Measurements from ENCODE around the gene PPP3CA. TPM values are rescaled to one million over a fixed set of nuclear protein-coding genes. Genes with fewer than 3 reads are reported as not detected.

Gene PPP3CA
- total RNA-seq, 1 experiment from 2014 or later: 15.5 TPM

- no peak for TF ChIP-seq CTCF (conservative IDR thresholded peaks at IDR 0.05; ENCODE audit: low read depth, low read length)
- no peak for TF ChIP-seq EZH2phosphoT487 (IDR thresholded peaks at IDR 0.05; ENCODE audit: borderline replicate concordance, low read length)
- intact Hi-C loops (cut with micrococcal nuclease): no loop called here
- H3K4me3 ChIP-seq (ENCODE audit: low read length): no peak overlapping the region
- BruUV-seq (replicated peaks): no TSS peak
- H3K79me2 ChIP-seq (ENCODE audit: low read length): peaks cover 70% of the 10 kb centered on the region
- H3K4me1 ChIP-seq (ENCODE audit: insufficient read depth, low read length): peaks cover 12% of the 10 kb centered on the region
- H2AFZ ChIP-seq (ENCODE audit: low read length): no peak overlapping the region
- no peak overlapping the region for H3K27ac ChIP-seq (ENCODE audit: low read length)
- DNase-seq (no peak), ATAC-seq (no peak)
- H3K36me3 ChIP-seq (ENCODE audit: low read depth, low read length): no peaks in the 10 kb centered on the region
- H3K9me3 ChIP-seq (ENCODE audit: low read length): no peaks in the 10 kb centered on the region
- no peaks in the 10 kb centered on the region for H3F3A ChIP-seq (ENCODE audit: low read length, unreplicated experiment)
- H3K4me2 ChIP-seq (ENCODE audit: low read length): no peak overlapping the region
- no peak overlapping the region for H3K9ac ChIP-seq (ENCODE audit: low read length)
- POLR2A ChIA-PET (ENCODE audit: unreplicated experiment): interaction anchor here (0.5 to 0.6 kb wide), 2 partner anchors 19 to 1420 kb away, joined by 3 to 6 read pairs; no protein-coding TSS in a partner anchor
- peaks cover 4% of the 10 kb centered on the region; the same call in 1 of the 2 replicates for H4K20me1 ChIP-seq (ENCODE audit: low read length)
- H3K9me2 ChIP-seq (replicated peaks; ENCODE audit: low read length): no peaks in the 10 kb centered on the region
- no peaks in the 10 kb centered on the region for H3K27me3 ChIP-seq (ENCODE audit: low read length)
- CTCF ChIA-PET: no interaction called here
Measured at GRCh38 chr4:101329592-101329991, 17.7 kb downstream of the PPP3CA start.

GRCh38 chr4:101328063-101328602, 19.2 kb downstream of the PPP3CA start:
- Histone ChIP-seq H3K36me3 (ENCODE audit: low read depth, low read length) (no peaks in the 10 kb centered on the region), H2AFZ (ENCODE audit: low read length) (no peak overlapping the region), H3K27me3 (ENCODE audit: low read length) (no peaks in the 10 kb centered on the region), H3K9me3 (ENCODE audit: low read length) (no peaks in the 10 kb centered on the region), H4K20me1 (ENCODE audit: low read length) (peaks cover 4% of the 10 kb centered on the region; the same call in 1 of the 2 replicates), H3K27ac (ENCODE audit: low read length) (no peak overlapping the region), H3K4me3 (ENCODE audit: low read length) (no peak overlapping the region), H3K79me2 (ENCODE audit: low read length) (peaks cover 57% of the 10 kb centered on the region), H3F3A (ENCODE audit: low read length, unreplicated experiment) (no peaks in the 10 kb centered on the region), H3K4me1 (ENCODE audit: insufficient read depth, low read length) (peaks cover 12% of the 10 kb centered on the region), H3K9ac (ENCODE audit: low read length) (no peak overlapping the region), H3K4me2 (ENCODE audit: low read length) (no peak overlapping the region), H3K9me2 (replicated peaks; ENCODE audit: low read length) (no peaks in the 10 kb centered on the region)
- CTCF ChIA-PET: no interaction called here
- BruUV-seq (replicated peaks): no TSS peak
- no peak for TF ChIP-seq EZH2 (IDR thresholded peaks at IDR 0.05; ENCODE audit: low read length, unreplicated experiment)
- TF ChIP-seq CTCF (conservative IDR thresholded peaks at IDR 0.05; ENCODE audit: low read depth, low read length): no peak
- TF ChIP-seq EZH2phosphoT487 (IDR thresholded peaks at IDR 0.05; ENCODE audit: borderline replicate concordance, low read length): no peak
- intact Hi-C loops (cut with micrococcal nuclease): no loop called here
- ATAC-seq (no peak), DNase-seq (no peak)
- POLR2A ChIA-PET (ENCODE audit: unreplicated experiment): no interaction called here

- Histone ChIP-seq H3K36me3 (ENCODE audit: low read depth, low read length) (no peaks in the 10 kb centered on the region), H3F3A (ENCODE audit: low read length, unreplicated experiment) (no peaks in the 10 kb centered on the region), H3K9me2 (replicated peaks; ENCODE audit: low read length) (no peaks in the 10 kb centered on the region), H3K9me3 (ENCODE audit: low read length) (no peaks in the 10 kb centered on the region), H2AFZ (ENCODE audit: low read length) (no peak overlapping the region), H3K27me3 (ENCODE audit: low read length) (no peaks in the 10 kb centered on the region), H3K4me1 (ENCODE audit: insufficient read depth, low read length) (peaks cover 12% of the 10 kb centered on the region), H3K79me2 (ENCODE audit: low read length) (peaks cover 51% of the 10 kb centered on the region), H3K27ac (ENCODE audit: low read length) (no peak overlapping the region), H3K4me2 (ENCODE audit: low read length) (no peak overlapping the region), H3K4me3 (ENCODE audit: low read length) (no peak overlapping the region), H4K20me1 (ENCODE audit: low read length) (peaks cover 4% of the 10 kb centered on the region; the same call in 1 of the 2 replicates), H3K9ac (ENCODE audit: low read length) (no peak overlapping the region)
- TF ChIP-seq CTCF (conservative IDR thresholded peaks at IDR 0.05; ENCODE audit: low read depth, low read length): no peak
- TF ChIP-seq EZH2 (IDR thresholded peaks at IDR 0.05; ENCODE audit: low read length, unreplicated experiment): no peak
- no peak for TF ChIP-seq EZH2phosphoT487 (IDR thresholded peaks at IDR 0.05; ENCODE audit: borderline replicate concordance, low read length)
- no TSS peak for BruUV-seq (replicated peaks)
- DNase-seq (no peak), ATAC-seq (no peak)
- intact Hi-C loops (cut with micrococcal nuclease): no loop called here
- ChIA-PET POLR2A (ENCODE audit: unreplicated experiment) (no interaction called here), CTCF (interaction anchor here (0.6 kb wide), 1 partner anchor 421 kb away, joined by 3 read pairs; no protein-coding TSS in a partner anchor)
Measured at GRCh38 chr4:101326576-101326975, 20.8 kb downstream of the PPP3CA start.
